Fibroblast of lung (primary cell): Measurements from ENCODE around the gene PKDCC. TPM values are rescaled to one million over a fixed set of nuclear protein-coding genes. Genes with fewer than 3 reads are reported as not detected.

Source experiments
- DNase-seq, 2 donors: peaks; one replicate each; pipeline versions ENCODE4 v3.0.0 to v3.0.0-alpha.2; 2010; ENCODE audit warnings: low read depth in 2 of 2
- H2AFZ ChIP-seq: 2 replicates; pipeline ENCODE4 v1.5.1; 2012; ENCODE audit warnings: low read length, control low read depth, inconsistent platforms
- H3K27ac ChIP-seq: 2 replicates; pipeline ENCODE4 v1.5.1; 2011; ENCODE audit warnings: low read length, control low read depth; ENCODE audit not compliant: insufficient read depth
- H3K27me3 ChIP-seq: 2 replicates; pipeline ENCODE4 v1.5.1; 2011; ENCODE audit warnings: mild to moderate bottlenecking, low read length; ENCODE audit not compliant: control insufficient read depth, insufficient read depth
- H3K36me3 ChIP-seq: 2 replicates; pipeline ENCODE4 v1.5.1; 2011; ENCODE audit warnings: low read length; ENCODE audit not compliant: control insufficient read depth, insufficient read depth
- H3K4me1 ChIP-seq: 2 replicates; pipeline ENCODE4 v1.5.1; 2011; ENCODE audit warnings: low read length; ENCODE audit not compliant: control insufficient read depth, insufficient read depth; ENCODE audit errors: extremely low read depth
- H3K4me2 ChIP-seq: 2 replicates; pipeline ENCODE4 v1.5.1; 2011; ENCODE audit warnings: low read length, control low read depth; ENCODE audit not compliant: insufficient read depth; ENCODE audit errors: extremely low read depth
- H3K4me3 ChIP-seq, 4 experiments: fragments of 200-600 bp in 1 of 4; sonication (generic) in 1 of 4; replicated peaks in 1 of 4; 2 replicates each; pipeline ENCODE4 v1.5.1; 2011 to 2016; ENCODE audit warnings: low read length in 4 of 4, low read depth in 3 of 4, mild to moderate bottlenecking in 3 of 4, control low read depth in 2 of 4, inconsistent platforms in 1 of 4, mixed read lengths in 1 of 4; ENCODE audit not compliant: insufficient read depth in 1 of 4; ENCODE audit errors: control extremely low read depth in 1 of 4
- H3K79me2 ChIP-seq: 2 replicates; pipeline ENCODE4 v1.5.1; 2012; ENCODE audit warnings: mild to moderate bottlenecking, low read length, inconsistent platforms; ENCODE audit not compliant: control insufficient read depth, insufficient read depth
- H3K9ac ChIP-seq: 2 replicates; pipeline ENCODE4 v1.5.1; 2011; ENCODE audit warnings: mild to moderate bottlenecking, low read length, control low read depth; ENCODE audit not compliant: insufficient read depth
- H3K9me3 ChIP-seq: 2 replicates; pipeline ENCODE4 v1.5.1; 2012; ENCODE audit warnings: low read depth, low read length; ENCODE audit not compliant: control insufficient read depth, insufficient read depth
- H4K20me1 ChIP-seq: 2 replicates; pipeline ENCODE4 v1.5.1; 2011; ENCODE audit warnings: low read length; ENCODE audit not compliant: control insufficient read depth, insufficient read depth; ENCODE audit errors: extremely low read depth
- CTCF ChIP-seq, 2 donors: IDR thresholded peaks in 1 of 2; conservative IDR thresholded peaks in 1 of 2; 1 replicate in 1 of 2; 2 replicates in 1 of 2; pipeline ENCODE4 v1.5.1; 2011 to 2012; ENCODE audit warnings: low read length in 2 of 2, control low read depth in 1 of 2, inconsistent platforms in 1 of 2, low read depth in 1 of 2, mild to moderate bottlenecking in 1 of 2
- EZH2 ChIP-seq: IDR thresholded peaks from 2 replicates; pipeline ENCODE4 v1.5.1; 2012; ENCODE audit warnings: low read length, control low read depth, mild to moderate bottlenecking; ENCODE audit errors: missing control alignments
- polyA plus RNA-seq, 2 donors: library from polyadenylated mRNA; depleted of rRNA in 1 of 2; stranded (reverse) in 1 of 2; unstranded in 1 of 2; fragments of >200 nt; gene quantifications; 2 replicates each; pipeline ENCODE4 v1.2.1, GENCODE V29; 2011 to 2012; ENCODE audit warnings: missing spikeins in 1 of 2
- total RNA-seq: library from RNA; depleted of rRNA; stranded (reverse); fragments of >200 nt; gene quantifications from 2 replicates; pipeline ENCODE4 v1.2.1, GENCODE V29; 2014

PKDCC gene
- total and polyA plus RNA-seq, 2 donors (not counting 1 experiment from before 2014, with no cell fraction given), result 48.4 to 63.9 TPM

- Histone ChIP-seq H3K4me3 (no peak overlapping the region), H3K4me2 (no peak overlapping the region), H3K27me3 (peaks cover 12% of the 10 kb centered on the region), H3K9me3 (no peaks in the 10 kb centered on the region), H3K27ac (no peak overlapping the region), H3K9ac (no peak overlapping the region), H3K36me3 (no peaks in the 10 kb centered on the region), H3K79me2 (no peaks in the 10 kb centered on the region), H3K4me1 (peaks cover 2% of the 10 kb centered on the region), H2AFZ (no peak overlapping the region), H4K20me1 (no peaks in the 10 kb centered on the region)
- no peak for DNase-seq
- TF ChIP-seq CTCF (conservative IDR thresholded peaks at IDR 0.05 in 1 of 2, IDR thresholded peaks at IDR 0.05 in 1 of 2; ENCODE audit: low read depth in 1 of 2, low read length in 2 of 2), result no peak
- no peak for TF ChIP-seq EZH2
These were observed 18.1 kb upstream of the PKDCC start for GRCh38 chr2:42029639-42030199.

GRCh38 chr2:42030200-42030759 is 17.5 kb upstream of the PKDCC start:
- DNase-seq, result no peak
- H3K27me3 ChIP-seq, result peaks cover 12% of the 10 kb centered on the region
- H3K36me3 ChIP-seq, result no peaks in the 10 kb centered on the region
- peaks cover under 1% of the 10 kb centered on the region for H3K4me1 ChIP-seq
- no peak overlapping the region for H3K4me2 ChIP-seq
- no peak overlapping the region for H3K27ac ChIP-seq
- H3K9me3 ChIP-seq, result no peaks in the 10 kb centered on the region
- H3K4me3 ChIP-seq, result no peak overlapping the region
- H3K79me2 ChIP-seq, result no peaks in the 10 kb centered on the region
- H4K20me1 ChIP-seq, result no peaks in the 10 kb centered on the region
- no peak overlapping the region for H2AFZ ChIP-seq
- TF ChIP-seq CTCF (conservative IDR thresholded peaks at IDR 0.05 in 1 of 2, IDR thresholded peaks at IDR 0.05 in 1 of 2; ENCODE audit: low read depth in 1 of 2, low read length in 2 of 2), result no peak
- no peak for TF ChIP-seq EZH2
- no peak overlapping the region for H3K9ac ChIP-seq

- Histone ChIP-seq H3K79me2 (no peaks in the 10 kb centered on the region), H3K4me1 (no peaks in the 10 kb centered on the region), H3K9me3 (no peaks in the 10 kb centered on the region), H2AFZ (no peak overlapping the region), H3K36me3 (no peaks in the 10 kb centered on the region), H3K27ac (no peak overlapping the region), H3K4me2 (no peak overlapping the region), H3K4me3 (no peak overlapping the region), H3K27me3 (peaks cover 10% of the 10 kb centered on the region), H4K20me1 (no peaks in the 10 kb centered on the region), H3K9ac (no peak overlapping the region)
- DNase-seq, result no peak
- TF ChIP-seq CTCF (conservative IDR thresholded peaks at IDR 0.05 in 1 of 2, IDR thresholded peaks at IDR 0.05 in 1 of 2; ENCODE audit: low read depth in 1 of 2, low read length in 2 of 2), result no peak
- TF ChIP-seq EZH2, result no peak
These were observed 17.0 kb upstream of the PKDCC start for GRCh38 chr2:42030829-42031228.
